Activated naive CD4-positive, alpha-beta T cell treated with anti-CD3 and anti-CD28 coated beads, Interleukin-2, amount 50 U/mL, for 72 hours (primary cell): ENCODE data around the gene RERE. TPM values are rescaled to one million over a fixed set of nuclear protein-coding genes. Genes with fewer than 3 reads are reported as not detected.

Experiments
- ATAC-seq, 2 donors: fragments of 150-1000 bp; cut with Tn5 transposase; 2 replicates each; pipeline ENCODE4 v1.10.0; 2021; ENCODE audit warnings: mild to moderate bottlenecking in 2 of 2, moderate library complexity in 2 of 2
- DNase-seq, 2 donors: peaks; one replicate each; pipeline ENCODE4 v3.0.0; 2021 to 2022; ENCODE audit warnings: low spot score in 2 of 2
- H3K27ac Mint-ChIP-seq, 2 donors: one replicate each; pipeline ENCODE4 v1.8.0; 2022; ENCODE audit warnings: mild to moderate bottlenecking in 2 of 2, mixed read lengths in 2 of 2
- H3K36me3 Mint-ChIP-seq, 2 donors: one replicate each; pipeline ENCODE4 v1.8.0; 2022; ENCODE audit warnings: mixed read lengths in 2 of 2
- H3K9me3 Mint-ChIP-seq, 2 donors: one replicate each; pipeline ENCODE4 v1.8.0; 2022; ENCODE audit warnings: mixed read lengths in 2 of 2
- total RNA-seq, 2 donors: library from RNA; stranded (reverse); gene quantifications; one replicate each; pipeline ENCODE4 v1.2.3, GENCODE V29; 2022

Gene RERE
- total RNA-seq, 2 donors from 2014 or later = 51.8 to 72.1 TPM

- H3K36me3 Mint-ChIP-seq = peaks cover 0 to 4% of the 10 kb centered on the region in 2 donors
- ATAC-seq = no peak
- DNase-seq = no peak
- peak overlapping the region; percentile 77 to 87 for H3K27ac Mint-ChIP-seq
- no peaks in the 10 kb centered on the region for H3K9me3 Mint-ChIP-seq
Measured at GRCh38 chr1:8365661-8366362, 451.6 kb downstream of the RERE start.

GRCh38 chr1:8364528-8365442 lies 452.7 kb downstream of the RERE start:
- DNase-seq = no peak
- Mint-ChIP-seq H3K36me3 (peaks cover 0 to 4% of the 10 kb centered on the region in 2 donors), H3K9me3 (no peaks in the 10 kb centered on the region), H3K27ac (no peak overlapping the region)
- no peak for ATAC-seq

DNA sequence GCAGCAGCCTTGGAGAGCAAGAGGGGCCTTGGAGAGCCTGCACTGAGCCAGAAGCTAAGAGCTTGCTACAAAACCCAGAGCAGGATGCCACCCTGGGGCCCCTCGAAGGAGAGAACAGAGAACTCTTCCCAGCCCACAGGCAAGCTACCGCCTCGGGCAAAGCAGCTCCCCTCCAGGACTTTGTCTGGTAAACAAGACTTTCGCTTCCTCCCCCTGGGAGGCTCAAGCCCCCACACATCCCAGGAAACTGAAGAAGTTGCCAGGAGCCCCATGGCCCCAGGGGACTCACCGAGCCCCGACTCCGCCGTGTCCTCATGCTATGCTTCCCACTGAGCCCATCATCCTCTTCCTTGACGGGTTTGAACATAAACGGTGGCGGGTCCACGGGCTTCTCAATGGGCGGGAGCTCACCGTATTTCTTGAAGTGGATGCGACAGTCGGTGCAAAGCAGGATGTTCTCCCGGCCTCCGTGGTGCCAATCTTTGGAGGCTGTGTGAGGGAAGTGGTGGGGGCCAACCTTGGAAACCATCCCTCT lies 453.6 kb downstream of the RERE start:
- Mint-ChIP-seq H3K36me3 (peaks cover 0 to 4% of the 10 kb centered on the region in 2 donors), H3K27ac (no peak overlapping the region), H3K9me3 (no peaks in the 10 kb centered on the region)
- DNase-seq = no peak
- ATAC-seq = no peak

DNA sequence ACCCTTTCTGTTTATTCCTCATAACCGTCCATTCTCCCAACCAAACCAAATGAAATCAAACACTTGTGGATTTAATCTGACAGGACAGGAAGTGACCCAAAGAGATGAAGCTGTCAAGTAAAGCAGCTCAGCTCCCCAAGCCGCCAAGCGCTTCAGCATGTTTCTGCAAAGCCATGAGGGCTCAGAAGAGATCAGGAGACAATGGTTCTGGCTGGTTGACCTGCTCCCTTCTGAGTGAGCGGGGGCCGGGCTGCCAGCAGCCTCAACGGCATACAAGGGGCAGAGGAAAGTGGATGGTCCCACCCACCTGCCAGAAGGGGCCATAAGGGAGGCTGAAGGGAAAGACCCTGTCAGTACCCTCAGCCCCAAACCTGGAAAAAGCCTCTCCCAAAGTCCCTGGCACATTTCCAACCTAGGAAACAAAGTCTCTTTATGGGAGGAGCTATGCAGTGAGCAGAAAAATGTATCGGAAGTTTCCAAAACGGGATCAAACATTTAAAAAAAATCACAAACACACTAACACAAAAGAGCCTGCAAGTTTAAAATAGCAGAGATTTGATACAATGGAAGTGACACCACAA lies 454.2 kb downstream of the RERE start:
- Mint-ChIP-seq H3K27ac (peak overlapping the region; percentile 66 to 68), H3K9me3 (no peaks in the 10 kb centered on the region), H3K36me3 (peaks cover 0 to 4% of the 10 kb centered on the region in 2 donors)
- ATAC-seq = no peak
- DNase-seq = no peak

GRCh38 chr1:8362701-8363101 lies 454.7 kb downstream of the RERE start:
- ATAC-seq (no peak), DNase-seq (no peak)
- no peaks in the 10 kb centered on the region for H3K9me3 Mint-ChIP-seq
- H3K27ac Mint-ChIP-seq = peak overlapping the region; percentile 66 to 68
- peaks cover 0 to 4% of the 10 kb centered on the region in 2 donors for H3K36me3 Mint-ChIP-seq

- no peak for DNase-seq
- Mint-ChIP-seq H3K27ac (peak overlapping the region in 1 of 2 donors; percentile 10), H3K9me3 (no peaks in the 10 kb centered on the region), H3K36me3 (peaks cover 0 to 3% of the 10 kb centered on the region in 2 donors)
- ATAC-seq = no peak
Measured at GRCh38 chr1:8361198-8361849, 456.1 kb downstream of the RERE start.

- no peaks in the 10 kb centered on the region for H3K36me3 Mint-ChIP-seq
- ATAC-seq (no peak), DNase-seq (no peak)
- H3K27ac Mint-ChIP-seq = no peak overlapping the region
- H3K9me3 Mint-ChIP-seq = no peaks in the 10 kb centered on the region
Measured at GRCh38 chr1:8360493-8361197, 456.8 kb downstream of the RERE start.

- DNase-seq = no peak
- no peak for ATAC-seq
- no peaks in the 10 kb centered on the region for H3K9me3 Mint-ChIP-seq
- H3K27ac Mint-ChIP-seq = peak overlapping the region in 1 of 2 donors; percentile 79
- H3K36me3 Mint-ChIP-seq = no peaks in the 10 kb centered on the region
Measured at GRCh38 chr1:8359617-8360481, 457.6 kb downstream of the RERE start.

GRCh38 chr1:8358897-8359616 lies 458.4 kb downstream of the RERE start:
- DNase-seq = no peak
- no peaks in the 10 kb centered on the region for H3K9me3 Mint-ChIP-seq
- H3K36me3 Mint-ChIP-seq = no peaks in the 10 kb centered on the region
- no peak overlapping the region for H3K27ac Mint-ChIP-seq
- no peak for ATAC-seq

- DNase-seq (no peak), ATAC-seq (no peak)
- Mint-ChIP-seq H3K36me3 (no peaks in the 10 kb centered on the region), H3K27ac (peak overlapping the region in 1 of 2 donors; percentile 14), H3K9me3 (no peaks in the 10 kb centered on the region)
Measured at GRCh38 chr1:8358241-8358896, 459.1 kb downstream of the RERE start.

GRCh38 chr1:8357329-8358101 lies 459.9 kb downstream of the RERE start:
- H3K27ac Mint-ChIP-seq = peak overlapping the region; percentile 66 to 78
- DNase-seq (no peak), ATAC-seq (no peak)
- no peaks in the 10 kb centered on the region for H3K36me3 Mint-ChIP-seq
- no peaks in the 10 kb centered on the region for H3K9me3 Mint-ChIP-seq

DNA sequence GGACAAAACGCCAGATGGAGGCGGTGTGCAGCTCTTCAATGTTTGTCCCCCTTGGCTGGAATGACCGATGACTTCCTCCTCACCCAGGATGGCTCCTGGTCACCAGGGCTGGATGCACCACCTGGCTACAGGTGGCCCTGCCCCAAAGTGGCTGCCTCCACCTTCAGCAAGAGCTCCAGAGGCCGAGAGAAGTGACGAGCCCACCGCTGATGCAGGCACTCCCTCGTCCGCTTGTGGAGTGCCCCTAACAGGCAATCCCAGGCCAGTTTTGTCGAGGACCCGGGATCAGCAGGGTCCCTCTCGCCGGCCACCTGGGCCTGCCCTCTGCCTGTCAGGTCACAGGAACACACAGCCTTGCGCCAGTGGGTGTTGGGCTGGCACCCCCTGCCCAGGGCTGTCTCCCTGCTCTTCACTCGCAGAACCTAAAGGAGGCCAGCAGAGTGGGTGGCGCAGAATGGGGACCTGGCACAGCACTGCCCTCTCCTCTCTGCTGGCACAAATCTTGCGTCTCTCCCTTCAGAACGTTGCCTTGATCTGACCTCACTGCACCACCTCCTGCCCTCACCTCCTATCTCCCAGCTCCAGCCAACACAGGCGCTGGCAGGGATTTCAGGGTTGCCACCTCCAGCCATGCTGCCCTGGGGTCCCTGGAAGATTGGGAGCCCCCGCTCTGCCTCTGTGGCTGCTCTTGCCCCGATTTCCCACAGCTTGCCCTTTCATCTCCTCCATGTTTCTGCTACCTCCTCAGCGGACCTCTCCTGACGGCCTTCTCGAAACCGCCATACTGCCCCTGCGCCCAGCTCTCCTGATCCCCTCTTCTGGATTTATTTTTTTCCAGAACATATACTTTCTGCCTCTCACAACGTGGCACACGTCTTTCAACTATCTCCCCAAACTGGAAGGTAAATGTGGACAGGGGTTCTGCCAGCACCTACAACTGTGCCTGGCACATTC lies 460.9 kb downstream of the RERE start:
- DNase-seq (no peak), ATAC-seq (no peak)
- peak overlapping the region; percentile 66 to 78 for H3K27ac Mint-ChIP-seq
- no peaks in the 10 kb centered on the region for H3K36me3 Mint-ChIP-seq
- H3K9me3 Mint-ChIP-seq = no peaks in the 10 kb centered on the region
